Epithelial cell of proximal tubule (primary cell): ENCODE measurements around the gene RC3H2. TPM values are rescaled to one million over a fixed set of nuclear protein-coding genes. Genes with fewer than 3 reads are reported as not detected.
"Not testable (repeated sequence)": the region's sequence is repeated elsewhere in the genome, so short reads cannot be mapped to it uniquely, and the experiment has no call there.

Source experiments
- DNase-seq: peaks from one replicate; pipeline ENCODE4 v3.0.0-alpha.2; 2011; ENCODE audit warnings: low read depth
- H3K4me3 ChIP-seq: 2 replicates; pipeline ENCODE4 v1.5.1; 2011; ENCODE audit warnings: low read depth, mild to moderate bottlenecking, low read length
- CTCF ChIP-seq: conservative IDR thresholded peaks from 2 replicates; pipeline ENCODE4 v1.5.1; 2012; ENCODE audit warnings: low read depth, mild to moderate bottlenecking, low read length
- total RNA-seq: library from RNA; depleted of rRNA; stranded (reverse); fragments of >200 nt; gene quantifications from 2 replicates; pipeline ENCODE4 v1.2.3, GENCODE V29; 2015

Gene RC3H2
- total RNA-seq, 1 donor from 2014 or later = 26.1 TPM

- no peak for DNase-seq
- TF ChIP-seq CTCF = no peak
- no peak overlapping the region for H3K4me3 ChIP-seq
Measured at GRCh38 chr9:122922713-122923112, 17.6 kb upstream of the RC3H2 start.

- no peak for TF ChIP-seq CTCF
- no peak for DNase-seq
- H3K4me3 ChIP-seq = no peak overlapping the region
Measured at GRCh38 chr9:122918310-122918709, 13.2 kb upstream of the RC3H2 start.

- peak within 1 kb of the TSS; percentile 75 for H3K4me3 ChIP-seq
- TF ChIP-seq CTCF = no peak
Measured at GRCh38 chr9:122912964-122913673, 8.0 kb upstream of the RC3H2 start, which contains the start of gene ZBTB6. TSS of gene ZBTB6 (minus strand) at chr9:122913323. CDS start at chr9:122912072, 1,251 bp downstream.

GRCh38 chr9:122912671-122912963 lies 7.5 kb upstream of the RC3H2 start:
- TF ChIP-seq CTCF = no peak
- DNase-seq = no peak
- H3K4me3 ChIP-seq = peak overlapping the region; percentile 75

More at GRCh38 chr9:122912964-122913673, 8.0 kb upstream of the RC3H2 start, which contains the start of gene ZBTB6:
- peak; percentile 56 for DNase-seq

- not testable (repeated sequence) for DNase-seq, H3K4me3 ChIP-seq
Measured at GRCh38 chr9:122906122-122906521, 963 bp upstream of the RC3H2 start.

- DNase-seq = no peak
- H3K4me3 ChIP-seq = peak overlapping the region; percentile 89
- no peak for TF ChIP-seq CTCF
Measured at GRCh38 chr9:122904466-122904822, 715 bp downstream of the RC3H2 start.

- no peak for DNase-seq
- no peak for TF ChIP-seq CTCF
- H3K4me3 ChIP-seq = no peak overlapping the region
Measured at GRCh38 chr9:122900791-122901190, 4.4 kb downstream of the RC3H2 start.
